Thyroid gland (tissue), 4 donors: ENCODE results near the gene PIAS4. TPM values are rescaled to one million over a fixed set of nuclear protein-coding genes. Genes with fewer than 3 reads are reported as not detected.
"Not testable (repeated sequence)": the region's sequence is repeated elsewhere in the genome, so short reads cannot be mapped to it uniquely, and the experiment has no call there.

Experiments used
- DNase-seq, 2 donors: peaks; one replicate each; pipeline ENCODE4 v3.0.0-alpha.2; 2019
- H3K27ac ChIP-seq, 3 donors: fragments of 200-600 bp; sonication (generic); 1 replicate in 2 of 3; 2 replicates in 1 of 3; pipeline ENCODE4 v1.5.1; 2016 to 2019; ENCODE audit warnings: mild to moderate bottlenecking in 1 of 3, moderate library complexity in 1 of 3
- H3K27me3 ChIP-seq: fragments of 200-600 bp; sonication (generic); one replicate; pipeline ENCODE4 v1.5.1; 2019
- H3K36me3 ChIP-seq, 2 donors: fragments of 200-600 bp; sonication (generic); one replicate each; pipeline ENCODE4 v1.5.1; 2016 to 2019
- H3K4me1 ChIP-seq, 2 donors: fragments of 200-600 bp; sonication (generic); one replicate each; pipeline ENCODE4 v1.5.1; 2017 to 2019
- H3K4me3 ChIP-seq, 3 donors: fragments of 200-600 bp; sonication (generic); replicated peaks in 1 of 3; 1 replicate in 2 of 3; 2 replicates in 1 of 3; pipeline ENCODE4 v1.5.1; 2016; ENCODE audit warnings: mild to moderate bottlenecking in 1 of 3
- H3K9me3 ChIP-seq: fragments of 200-600 bp; sonication (generic); one replicate; pipeline ENCODE4 v1.5.1; 2017
- POLR2A ChIP-seq, 2 donors: fragments of 450-650 bp; IDR thresholded peaks; one replicate each; pipeline ENCODE4 v1.6.1; 2017; ENCODE audit warnings: antibody characterized with exemption in 2 of 2, mild to moderate bottlenecking in 2 of 2, moderate library complexity in 1 of 2
- WGBS, 2 donors: methylation state at CpG; one replicate each; pipeline ENCODE4 v1.1.5; 2017; 5-methylcytosine and 5-hydroxymethylcytosine counted together
- intact Hi-C: fragments of 100-400 bp; cut with DNase I; formaldehyde crosslinking; loops from one replicate; pipeline ENCODE4 v1.15.1; 2023
- total RNA-seq, 4 donors: library from RNA; depleted of rRNA; stranded (reverse); fragments of >200 nt; gene quantifications; one replicate each; pipeline ENCODE4 v1.2.3, GENCODE V29; 2016
- TF ChIP-seq, protein P1 (sequence below), 6 experiments: fragments of 200-600 bp in 3 of 6; fragments of 450-650 bp in 3 of 6; sonication (generic) in 3 of 6; IDR thresholded peaks; one replicate each; pipeline ENCODE4 v1.5.1; 2016 to 2019; ENCODE audit warnings: antibody characterized with exemption in 6 of 6, mild to moderate bottlenecking in 2 of 6, inconsistent platforms in 1 of 6, moderate library complexity in 1 of 6

PIAS4 gene
- total RNA-seq, 4 donors from 2014 or later: 14.7 to 32.3 (median 16.0) TPM

DNA sequence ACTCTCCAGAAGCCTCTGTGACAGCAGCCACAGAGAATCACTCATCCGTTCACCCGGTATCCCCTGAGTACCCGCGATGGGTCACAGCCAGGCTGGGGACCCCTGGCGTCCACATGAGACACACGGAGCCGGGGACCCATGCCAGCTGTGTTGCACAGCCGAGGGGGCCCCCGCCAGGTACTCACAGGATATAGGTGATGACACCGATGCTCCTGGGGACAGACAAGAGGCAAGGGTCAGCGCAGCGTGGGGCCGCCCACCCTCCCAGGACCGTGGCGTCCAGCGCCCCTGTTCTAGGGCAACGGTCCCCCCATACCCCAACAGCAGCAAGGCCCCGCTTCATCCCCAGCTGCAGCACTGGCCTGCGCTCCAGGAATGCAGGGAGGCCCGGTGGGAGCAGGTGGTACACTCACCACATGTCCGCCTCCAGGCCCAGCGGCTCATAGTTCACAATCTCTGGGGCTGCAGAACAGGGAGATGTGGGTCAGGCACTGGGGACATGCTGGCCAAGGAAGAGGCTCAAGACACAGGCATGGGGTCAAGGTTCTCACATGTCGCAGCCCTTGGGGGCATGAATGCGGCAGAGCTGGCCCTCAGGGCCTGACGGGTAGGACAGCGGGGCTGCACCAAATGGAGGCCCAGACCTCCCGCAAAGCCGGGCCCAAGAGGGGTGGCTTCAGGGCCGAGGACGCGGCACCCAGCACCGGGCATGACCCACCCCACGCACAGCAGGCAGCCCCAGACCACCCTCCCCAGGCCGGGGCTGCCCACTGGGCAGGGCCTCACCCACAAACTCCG lies 43.9 kb upstream of the PIAS4 start:
- TF ChIP-seq, protein P1, sequence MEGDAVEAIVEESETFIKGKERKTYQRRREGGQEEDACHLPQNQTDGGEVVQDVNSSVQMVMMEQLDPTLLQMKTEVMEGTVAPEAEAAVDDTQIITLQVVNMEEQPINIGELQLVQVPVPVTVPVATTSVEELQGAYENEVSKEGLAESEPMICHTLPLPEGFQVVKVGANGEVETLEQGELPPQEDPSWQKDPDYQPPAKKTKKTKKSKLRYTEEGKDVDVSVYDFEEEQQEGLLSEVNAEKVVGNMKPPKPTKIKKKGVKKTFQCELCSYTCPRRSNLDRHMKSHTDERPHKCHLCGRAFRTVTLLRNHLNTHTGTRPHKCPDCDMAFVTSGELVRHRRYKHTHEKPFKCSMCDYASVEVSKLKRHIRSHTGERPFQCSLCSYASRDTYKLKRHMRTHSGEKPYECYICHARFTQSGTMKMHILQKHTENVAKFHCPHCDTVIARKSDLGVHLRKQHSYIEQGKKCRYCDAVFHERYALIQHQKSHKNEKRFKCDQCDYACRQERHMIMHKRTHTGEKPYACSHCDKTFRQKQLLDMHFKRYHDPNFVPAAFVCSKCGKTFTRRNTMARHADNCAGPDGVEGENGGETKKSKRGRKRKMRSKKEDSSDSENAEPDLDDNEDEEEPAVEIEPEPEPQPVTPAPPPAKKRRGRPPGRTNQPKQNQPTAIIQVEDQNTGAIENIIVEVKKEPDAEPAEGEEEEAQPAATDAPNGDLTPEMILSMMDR (IDR thresholded peaks at IDR 0.05): no peak
- intact Hi-C loops: no loop called here
- Histone ChIP-seq H3K27me3 (no peaks in the 10 kb centered on the region), H3K4me3 (no peak overlapping the region), H3K9me3 (no peaks in the 10 kb centered on the region), H3K27ac (no peak overlapping the region), H3K36me3 (peaks cover 72 to 86% of the 10 kb centered on the region in 2 donors), H3K4me1 (peaks cover 0 to 9% of the 10 kb centered on the region in 2 donors)
- 92 to 93% methylated on average over 22 to 25 of the region's 35 CpGs for WGBS, 2 donors
- DNase-seq: no peak

DNA sequence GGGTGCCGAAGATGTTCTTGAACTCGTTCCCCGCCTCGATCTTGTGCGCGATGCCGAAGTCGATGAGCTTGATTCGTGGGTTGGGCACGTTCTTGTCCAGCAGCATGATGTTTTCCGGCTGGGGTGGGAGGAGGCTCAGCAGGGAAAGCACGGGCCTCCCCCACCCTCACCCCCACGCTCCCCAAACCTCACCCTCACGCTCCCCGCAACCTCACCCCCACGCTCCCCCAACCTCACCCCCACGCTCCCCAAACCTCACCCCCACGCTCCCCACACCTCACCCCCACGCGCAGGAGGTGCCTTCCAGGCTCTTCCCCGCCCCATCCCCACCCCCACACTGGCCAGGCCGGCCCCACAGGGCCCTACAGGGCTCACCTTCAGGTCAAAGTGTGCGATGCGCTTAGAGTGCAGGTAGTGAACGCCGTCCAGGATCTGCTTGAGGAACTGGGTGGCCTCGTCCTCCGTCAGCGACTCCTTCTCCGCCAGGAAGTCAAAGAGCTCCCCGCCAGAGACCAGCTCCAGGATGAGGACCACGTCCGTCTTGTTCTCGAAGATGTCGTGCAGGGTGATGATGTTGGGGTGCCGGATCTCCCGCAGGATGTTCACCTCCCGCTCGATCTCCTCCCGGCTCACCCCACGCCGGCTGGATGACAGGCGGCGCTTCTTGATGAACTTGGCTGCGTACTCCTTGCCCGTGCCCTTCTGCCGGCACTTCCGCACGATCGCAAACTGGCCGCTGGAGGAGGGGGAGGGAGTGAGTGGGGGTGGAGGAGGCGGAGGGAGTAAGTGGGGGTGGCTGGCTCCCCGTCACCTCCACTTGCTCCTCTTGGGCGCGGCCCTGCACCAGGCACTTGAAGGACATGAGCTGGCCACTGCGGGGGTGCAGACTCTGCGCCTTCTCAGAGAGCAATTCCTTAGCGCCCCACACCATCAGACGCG lies 43.0 kb upstream of the PIAS4 start:
- no peak overlapping the region for H3K27ac ChIP-seq
- no peak for DNase-seq
- TF ChIP-seq POLR2A (IDR thresholded peaks at IDR 0.05): no peak
- TF ChIP-seq, protein P1 (IDR thresholded peaks at IDR 0.05): no peak
- H3K4me3 ChIP-seq: no peak overlapping the region
- WGBS, 2 donors: 91 to 92% methylated on average over 53 to 58 of the region's 60 CpGs
- peaks cover 63 to 77% of the 10 kb centered on the region in 2 donors for H3K36me3 ChIP-seq
- H3K4me1 ChIP-seq: peaks cover 6 to 18% of the 10 kb centered on the region in 2 donors
- H3K9me3 ChIP-seq: no peaks in the 10 kb centered on the region
- intact Hi-C loops: no loop called here
- H3K27me3 ChIP-seq: no peaks in the 10 kb centered on the region

DNA sequence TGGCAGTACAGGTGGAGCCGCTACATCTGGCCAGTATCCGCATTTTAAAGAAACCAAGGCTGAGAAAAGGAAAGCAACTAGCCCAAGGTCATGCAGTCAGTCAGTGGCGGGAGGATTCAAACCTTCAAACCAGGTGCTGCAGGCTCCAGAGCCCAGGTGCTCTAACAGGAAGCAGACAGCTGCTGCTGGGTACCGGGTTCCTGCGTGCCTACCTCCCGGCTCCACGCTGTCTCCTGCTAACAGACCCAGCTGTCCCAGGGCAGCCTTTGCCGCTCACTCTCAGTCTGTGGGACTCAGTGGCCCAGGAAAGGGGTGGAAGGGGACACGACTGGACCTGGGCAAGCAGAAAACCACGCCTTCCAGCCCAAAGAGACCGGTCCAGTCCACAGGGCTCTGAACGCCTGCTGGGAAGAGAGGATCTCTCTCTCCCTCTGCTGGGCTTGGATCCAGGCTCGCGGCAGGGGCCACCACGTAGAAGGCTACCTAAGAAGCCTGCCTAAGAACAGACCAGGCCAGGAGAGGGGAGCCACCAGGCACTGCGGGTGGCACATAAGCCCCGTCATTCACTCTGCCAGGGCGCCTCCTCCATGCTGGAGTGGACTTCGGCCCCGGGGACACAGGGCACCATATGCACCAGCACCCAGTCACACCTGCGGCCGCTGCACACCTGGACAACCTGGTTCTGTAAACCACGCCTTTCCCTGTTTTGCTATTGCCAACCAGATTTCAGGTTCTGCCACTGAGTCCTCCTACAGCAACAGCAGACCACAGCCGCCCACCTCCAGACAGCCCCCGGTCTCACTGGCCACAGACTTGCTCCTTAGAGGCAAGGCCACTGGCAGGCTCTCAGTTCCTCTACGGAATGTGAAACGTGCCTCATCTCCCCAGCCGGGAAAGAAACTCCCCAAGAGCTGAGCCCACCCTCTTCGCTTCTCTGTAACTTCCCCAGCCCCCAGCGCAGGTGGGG lies 41.2 kb upstream of the PIAS4 start:
- no peak for DNase-seq
- no peaks in the 10 kb centered on the region for H3K9me3 ChIP-seq
- intact Hi-C loops: no loop called here
- peaks cover 15 to 23% of the 10 kb centered on the region in 2 donors for H3K4me1 ChIP-seq
- peaks cover 46 to 60% of the 10 kb centered on the region in 2 donors for H3K36me3 ChIP-seq
- no peak overlapping the region for H3K4me3 ChIP-seq
- 92 to 95% methylated on average over 23 to 28 of the region's 30 CpGs for WGBS, 2 donors
- no peaks in the 10 kb centered on the region for H3K27me3 ChIP-seq
- H3K27ac ChIP-seq: no peak overlapping the region
- TF ChIP-seq, protein P1 (IDR thresholded peaks at IDR 0.05): no peak
- TF ChIP-seq POLR2A (IDR thresholded peaks at IDR 0.05): no peak

DNA sequence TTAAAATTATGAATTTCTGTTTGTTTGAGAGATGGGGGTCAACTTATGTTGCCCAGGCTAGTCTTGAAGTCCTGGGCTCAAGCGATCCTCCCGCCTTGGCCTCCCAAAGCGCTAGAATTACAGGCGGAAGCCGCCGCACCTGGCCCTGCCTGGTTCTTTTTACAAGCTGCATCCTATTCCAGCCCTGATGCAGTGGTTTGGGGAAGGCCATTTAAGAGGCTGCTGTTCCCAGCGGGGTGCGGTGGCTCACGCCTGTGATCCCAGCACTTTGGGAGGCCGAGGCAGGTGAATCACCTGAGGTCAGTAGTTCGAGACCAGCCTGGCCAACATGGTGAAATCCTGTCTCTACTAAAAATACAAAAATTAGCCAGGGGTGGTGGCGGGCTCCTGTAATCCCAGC lies 39.6 kb upstream of the PIAS4 start:
- H3K27me3 ChIP-seq, H3K4me3 ChIP-seq, H3K9me3 ChIP-seq, DNase-seq, intact Hi-C loops: not testable (repeated sequence)
- Histone ChIP-seq H3K4me1 (peaks cover 15 to 23% of the 10 kb centered on the region in 2 donors), H3K36me3 (peaks cover 32 to 44% of the 10 kb centered on the region in 2 donors), H3K27ac (peak overlapping the region; percentile 51 to 90 (median 65))
- WGBS, 2 donors: 94 to 95% methylated on average over 12 of the region's 12 CpGs
